CD14-positive monocyte (primary cell): ENCODE results near the gene TGDS. TPM values are rescaled to one million over a fixed set of nuclear protein-coding genes. Genes with fewer than 3 reads are reported as not detected.

Experiments
- DNase-seq, 3 donors: peaks; one replicate each; pipeline ENCODE4 v3.0.0-alpha.2; 2011 to 2022
- H2AFZ ChIP-seq: 2 replicates; pipeline ENCODE4 v1.6.0; 2012; ENCODE audit warnings: mild to moderate bottlenecking, low read depth, low read length, inconsistent platforms; ENCODE audit not compliant: insufficient read depth, poor library complexity, severe bottlenecking
- H3K27ac ChIP-seq, 2 donors: 1 replicate in 1 of 2; 2 replicates in 1 of 2; pipeline ENCODE4 v1.5.1; 2012 to 2013; ENCODE audit warnings: low read length in 2 of 2, control low read depth in 1 of 2, inconsistent platforms in 1 of 2, low read depth in 1 of 2, mild to moderate bottlenecking in 1 of 2
- H3K27me3 ChIP-seq, 2 donors: one replicate each; pipeline versions ENCODE4 v1.6.0 to v1.6.1; 2011 to 2013; ENCODE audit warnings: low read length in 2 of 2; ENCODE audit not compliant: control insufficient read depth in 2 of 2, insufficient read depth in 2 of 2
- H3K36me3 ChIP-seq, 2 donors: replicated peaks in 1 of 2; 1 replicate in 1 of 2; 2 replicates in 1 of 2; pipeline versions ENCODE4 v1.5.1 to v1.6.1; 2012 to 2013; ENCODE audit warnings: low read length in 2 of 2, control low read depth in 1 of 2, inconsistent platforms in 1 of 2, mild to moderate bottlenecking in 1 of 2; ENCODE audit not compliant: insufficient read depth in 2 of 2, control insufficient read depth in 1 of 2
- H3K4me1 ChIP-seq, 2 donors: 1 replicate in 1 of 2; 2 replicates in 1 of 2; pipeline versions ENCODE4 v1.5.1 to v1.6.1; 2012 to 2013; ENCODE audit warnings: low read length in 2 of 2, control low read depth in 1 of 2, inconsistent platforms in 1 of 2, mild to moderate bottlenecking in 1 of 2, moderate library complexity in 1 of 2; ENCODE audit not compliant: insufficient read depth in 2 of 2, control insufficient read depth in 1 of 2
- H3K4me2 ChIP-seq: replicated peaks from 2 replicates; pipeline ENCODE3; 2012; ENCODE audit warnings: low read length, moderate library complexity, mild to moderate bottlenecking; ENCODE audit not compliant: poor library complexity, severe bottlenecking; ENCODE audit errors: extremely low read depth
- H3K4me3 ChIP-seq, 3 experiments: fragments of 200-600 bp in 1 of 3; sonication (generic) in 1 of 3; replicated peaks in 1 of 3; 1 replicate in 2 of 3; 2 replicates in 1 of 3; pipeline ENCODE4 v1.5.1; 2011 to 2013; ENCODE audit warnings: low read length in 3 of 3, mild to moderate bottlenecking in 3 of 3, control low read depth in 2 of 3, low read depth in 2 of 3, inconsistent platforms in 1 of 3, moderate library complexity in 1 of 3
- H3K79me2 ChIP-seq: 2 replicates; pipeline ENCODE4 v1.6.0; 2012; ENCODE audit warnings: mild to moderate bottlenecking, control low read depth, inconsistent platforms, low read length, moderate library complexity; ENCODE audit not compliant: insufficient read depth
- H3K9ac ChIP-seq: 2 replicates; pipeline ENCODE4 v1.6.0; 2017; ENCODE audit warnings: low read length, mild to moderate bottlenecking; ENCODE audit not compliant: insufficient read depth, poor library complexity, severe bottlenecking
- H3K9me3 ChIP-seq, 2 donors: replicated peaks in 1 of 2; 1 replicate in 1 of 2; 2 replicates in 1 of 2; pipeline versions ENCODE4 v1.5.1 to v1.6.1; 2012 to 2013; ENCODE audit warnings: low read length in 2 of 2, control low read depth in 1 of 2; ENCODE audit not compliant: control insufficient read depth in 1 of 2, insufficient read depth in 1 of 2
- H4K20me1 ChIP-seq: 2 replicates; pipeline ENCODE4 v1.6.0; 2012; ENCODE audit warnings: mild to moderate bottlenecking, low read length, control low read depth, moderate library complexity; ENCODE audit not compliant: insufficient read depth
- H3K27ac Mint-ChIP-seq, 7 donors: one replicate each; pipeline ENCODE4 v1.8.0; 2020; ENCODE audit warnings: mild to moderate bottlenecking in 7 of 7, mixed read lengths in 7 of 7, moderate library complexity in 6 of 7, inconsistent platforms in 2 of 7
- H3K27me3 Mint-ChIP-seq, 3 donors: one replicate each; pipeline ENCODE4 v1.8.0; 2021 to 2022; ENCODE audit warnings: low read depth in 3 of 3, mild to moderate bottlenecking in 3 of 3, mixed read lengths in 3 of 3, moderate library complexity in 3 of 3, inconsistent platforms in 1 of 3
- H3K36me3 Mint-ChIP-seq, 2 donors: one replicate each; pipeline ENCODE4 v1.8.0; 2020; ENCODE audit warnings: mixed read lengths in 2 of 2, inconsistent platforms in 1 of 2, mild to moderate bottlenecking in 1 of 2
- H3K4me1 Mint-ChIP-seq: one replicate; pipeline ENCODE4 v1.8.0; 2020; ENCODE audit warnings: mild to moderate bottlenecking, mixed read lengths
- H3K4me3 Mint-ChIP-seq, 2 donors: one replicate each; pipeline ENCODE4 v1.8.0; 2020; ENCODE audit warnings: mild to moderate bottlenecking in 2 of 2, mixed read lengths in 2 of 2, moderate library complexity in 1 of 2
- H3K9me3 Mint-ChIP-seq, 7 donors: one replicate each; pipeline ENCODE4 v1.8.0; 2020 to 2022; ENCODE audit warnings: mixed read lengths in 7 of 7, mild to moderate bottlenecking in 6 of 7, moderate library complexity in 6 of 7, inconsistent platforms in 2 of 7
- WGBS: methylation state at CpG from one replicate; pipeline ENCODE4 v1.1.5; 2013; ENCODE audit warnings: missing lambda C conversion rate; ENCODE audit not compliant: insufficient coverage; 5-methylcytosine and 5-hydroxymethylcytosine counted together
- intact Hi-C, 2 donors: fragments of 100-400 bp; cut with micrococcal nuclease; formaldehyde crosslinking; loops; one replicate each; pipeline versions ENCODE4 v1.15.0 to v1.15.1; 2023
- polyA plus RNA-seq, 3 donors: library from polyadenylated mRNA; depleted of rRNA in 1 of 3; unstranded in 2 of 3; stranded (reverse) in 1 of 3; fragments of 300-500 nt in 2 of 3; fragments of >200 nt in 1 of 3; fragmentation: Illumina TruSeq in 2 of 3; gene quantifications; 1 replicate in 2 of 3; 2 replicates in 1 of 3; pipeline ENCODE4 v1.2.3, GENCODE V29; 2012 to 2021
- TF ChIP-seq, protein P1 (sequence below): fragments of 200-600 bp; IDR thresholded peaks from one replicate; pipeline ENCODE4 v1.8.0; 2022; ENCODE audit warnings: antibody characterized with exemption, mild to moderate bottlenecking

Gene TGDS
- polyA plus RNA-seq, 3 donors, result 5.2 to 6.8 (median 5.6) TPM

DNA sequence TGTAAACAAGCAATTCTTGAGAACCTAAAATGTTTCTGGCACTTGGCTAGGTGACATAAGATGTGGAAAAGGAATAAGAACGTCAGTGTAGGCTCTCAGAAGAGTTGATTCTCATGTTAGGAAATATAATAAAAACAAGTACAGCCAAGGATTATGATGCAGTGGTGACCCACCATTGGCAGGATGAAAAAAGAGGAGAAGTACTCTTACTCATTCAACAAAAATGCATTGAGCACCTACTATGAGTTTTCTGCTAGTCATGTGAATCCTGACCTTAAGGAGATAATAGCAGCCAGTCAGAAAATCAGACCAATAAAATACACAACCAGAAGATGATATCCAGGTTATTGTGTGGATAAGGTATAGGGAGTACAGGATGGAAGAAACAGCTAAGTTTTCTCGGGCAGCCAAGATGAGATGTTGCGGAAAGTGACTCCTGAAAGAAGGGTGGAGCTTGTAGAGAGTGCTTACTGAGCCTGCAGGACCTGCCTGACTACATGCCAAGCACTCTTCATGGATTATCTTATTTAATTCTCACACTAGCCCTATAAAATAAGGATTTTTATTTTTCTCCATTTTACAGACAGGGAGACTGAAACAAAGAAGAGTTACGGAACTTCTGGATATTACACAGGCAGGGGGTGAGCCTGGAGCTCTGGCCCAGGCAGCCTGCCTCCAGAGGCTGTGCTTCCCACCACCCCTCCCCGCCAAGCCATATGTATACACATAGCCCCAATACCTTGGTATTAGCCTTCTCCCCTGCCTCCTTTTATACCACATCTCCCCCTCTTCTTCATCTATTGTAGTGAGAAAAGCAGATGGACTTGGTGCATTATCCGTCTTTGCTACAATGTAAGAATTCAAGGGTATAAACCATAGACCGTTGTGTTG lies 58.0 kb downstream of the TGDS start:
- peaks cover 2 to 4% (median 4%) of the 10 kb centered on the region in 3 donors for H3K27me3 Mint-ChIP-seq
- Histone ChIP-seq H3K27ac (no peak overlapping the region), H4K20me1 (no peaks in the 10 kb centered on the region), H3K9me3 (no peaks in the 10 kb centered on the region), H3K27me3 (peaks cover 0 to 2% of the 10 kb centered on the region in 2 donors), H3K4me3 (no peak overlapping the region), H3K36me3 (no peaks in the 10 kb centered on the region), H3K4me1 (no peaks in the 10 kb centered on the region), H2AFZ (no peak overlapping the region), H3K9ac (no peak overlapping the region), H3K4me2 (no peak overlapping the region), H3K79me2 (no peaks in the 10 kb centered on the region)
- WGBS, result 96% methylated on average over 4 of the region's 7 CpGs
- H3K4me3 Mint-ChIP-seq, result no peak overlapping the region
- intact Hi-C loops, result no loop called here
- no peak overlapping the region for H3K27ac Mint-ChIP-seq
- TF ChIP-seq, protein P1, sequence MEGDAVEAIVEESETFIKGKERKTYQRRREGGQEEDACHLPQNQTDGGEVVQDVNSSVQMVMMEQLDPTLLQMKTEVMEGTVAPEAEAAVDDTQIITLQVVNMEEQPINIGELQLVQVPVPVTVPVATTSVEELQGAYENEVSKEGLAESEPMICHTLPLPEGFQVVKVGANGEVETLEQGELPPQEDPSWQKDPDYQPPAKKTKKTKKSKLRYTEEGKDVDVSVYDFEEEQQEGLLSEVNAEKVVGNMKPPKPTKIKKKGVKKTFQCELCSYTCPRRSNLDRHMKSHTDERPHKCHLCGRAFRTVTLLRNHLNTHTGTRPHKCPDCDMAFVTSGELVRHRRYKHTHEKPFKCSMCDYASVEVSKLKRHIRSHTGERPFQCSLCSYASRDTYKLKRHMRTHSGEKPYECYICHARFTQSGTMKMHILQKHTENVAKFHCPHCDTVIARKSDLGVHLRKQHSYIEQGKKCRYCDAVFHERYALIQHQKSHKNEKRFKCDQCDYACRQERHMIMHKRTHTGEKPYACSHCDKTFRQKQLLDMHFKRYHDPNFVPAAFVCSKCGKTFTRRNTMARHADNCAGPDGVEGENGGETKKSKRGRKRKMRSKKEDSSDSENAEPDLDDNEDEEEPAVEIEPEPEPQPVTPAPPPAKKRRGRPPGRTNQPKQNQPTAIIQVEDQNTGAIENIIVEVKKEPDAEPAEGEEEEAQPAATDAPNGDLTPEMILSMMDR, result no peak
- no peaks in the 10 kb centered on the region for H3K36me3 Mint-ChIP-seq
- H3K9me3 Mint-ChIP-seq, result peaks cover 0 to 2% (median 0%) of the 10 kb centered on the region in 7 donors
- no peak for DNase-seq
- no peaks in the 10 kb centered on the region for H3K4me1 Mint-ChIP-seq

GRCh38 chr13:94535775-94536174 lies 60.2 kb downstream of the TGDS start:
- WGBS, result no CpG with 5 or more reads among the region's 4 CpGs
- Histone ChIP-seq H3K9ac (no peak overlapping the region), H3K4me1 (no peaks in the 10 kb centered on the region), H3K27ac (no peak overlapping the region), H3K27me3 (peaks cover 0 to 2% of the 10 kb centered on the region in 2 donors), H3K4me2 (no peak overlapping the region), H3K36me3 (no peaks in the 10 kb centered on the region), H2AFZ (no peak overlapping the region), H3K4me3 (no peak overlapping the region), H3K79me2 (no peaks in the 10 kb centered on the region), H4K20me1 (no peaks in the 10 kb centered on the region), H3K9me3 (no peaks in the 10 kb centered on the region)
- Mint-ChIP-seq H3K36me3 (no peaks in the 10 kb centered on the region), H3K27ac (no peak overlapping the region), H3K4me1 (no peaks in the 10 kb centered on the region), H3K4me3 (no peak overlapping the region), H3K9me3 (peaks cover 0 to 7% (median 4%) of the 10 kb centered on the region in 7 donors), H3K27me3 (peaks cover 2 to 5% (median 4%) of the 10 kb centered on the region in 3 donors)
- DNase-seq, result no peak
- TF ChIP-seq, protein P1, result no peak
- intact Hi-C loops, result no loop called here
